ENCODE measurements around the gene AP1B1. TPM values are rescaled to one million over a fixed set of nuclear protein-coding genes. Genes with fewer than 3 reads are reported as not detected.
A peak's percentile ranks its signal among the peaks of the same experiment; 100 is the strongest.

Gene AP1B1
- total and polyA plus RNA-seq, 2 experiments from 2014 or later: 46.6 to 50.1 TPM

- Histone ChIP-seq H3K27ac (peak overlapping the region; percentile 86), H3K4me3 (no peak overlapping the region), H3K4me2 (peak overlapping the region; percentile 55), H4K20me1 (ENCODE audit: insufficient read depth, poor library complexity, severe bottlenecking) (peaks cover 3% of the 10 kb centered on the region), H3K36me3 (replicated peaks; ENCODE audit: insufficient read depth, low read depth) (no peaks in the 10 kb centered on the region), H3K27me3 (no peaks in the 10 kb centered on the region), H2AFZ (no peak overlapping the region), H3K9me2 (replicated peaks; ENCODE audit: insufficient read depth) (no peaks in the 10 kb centered on the region), H3K79me2 (peaks cover 85% of the 10 kb centered on the region), H3K4me1 (ENCODE audit: insufficient read depth) (peaks cover 59% of the 10 kb centered on the region), H3K9me3 (ENCODE audit: low read depth) (no peaks in the 10 kb centered on the region)
- TF ChIP-seq CTCF (IDR thresholded peaks at IDR 0.05; ENCODE audit: poor library complexity): no peak
- TF ChIP-seq EZH2 (IDR thresholded peaks at IDR 0.05; ENCODE audit: borderline replicate concordance): no peak
- no peak for TF ChIP-seq EZH2phosphoT487 (IDR thresholded peaks at IDR 0.05; ENCODE audit: low read depth, severe bottlenecking, unreplicated experiment)
- peak; percentile 68 for DNase-seq (ENCODE audit: low spot score)
- 67% methylated on average over 6 of the region's 6 CpGs for WGBS (ENCODE audit: low lambda C conversion rate, missing lambda C conversion rate)
Measured at GRCh38 chr22:29382580-29383302, 5.6 kb downstream of the AP1B1 start.

GRCh38 chr22:29380856-29381255 lies 7.5 kb downstream of the AP1B1 start:
- Histone ChIP-seq H3K27me3 (no peaks in the 10 kb centered on the region), H3K4me2 (no peak overlapping the region), H3K9me2 (replicated peaks; ENCODE audit: insufficient read depth) (no peaks in the 10 kb centered on the region), H2AFZ (no peak overlapping the region), H3K9me3 (ENCODE audit: low read depth) (no peaks in the 10 kb centered on the region), H3K4me3 (no peak overlapping the region), H3K4me1 (ENCODE audit: insufficient read depth) (peaks cover 48% of the 10 kb centered on the region), H3K27ac (no peak overlapping the region), H4K20me1 (ENCODE audit: insufficient read depth, poor library complexity, severe bottlenecking) (peaks cover 3% of the 10 kb centered on the region), H3K79me2 (peaks cover 75% of the 10 kb centered on the region), H3K36me3 (replicated peaks; ENCODE audit: insufficient read depth, low read depth) (no peaks in the 10 kb centered on the region)
- 92% methylated on average over 6 of the region's 6 CpGs for WGBS (ENCODE audit: low lambda C conversion rate, missing lambda C conversion rate)
- TF ChIP-seq EZH2 (IDR thresholded peaks at IDR 0.05; ENCODE audit: borderline replicate concordance): no peak
- no peak for TF ChIP-seq EZH2phosphoT487 (IDR thresholded peaks at IDR 0.05; ENCODE audit: low read depth, severe bottlenecking, unreplicated experiment)
- no peak for TF ChIP-seq CTCF (IDR thresholded peaks at IDR 0.05; ENCODE audit: poor library complexity)
- no peak for DNase-seq (ENCODE audit: low spot score)

GRCh38 chr22:29380032-29380781 lies 8.2 kb downstream of the AP1B1 start:
- Histone ChIP-seq H3K9me2 (replicated peaks; ENCODE audit: insufficient read depth) (no peaks in the 10 kb centered on the region), H3K27ac (no peak overlapping the region), H2AFZ (no peak overlapping the region), H3K79me2 (peaks cover 75% of the 10 kb centered on the region), H3K4me3 (no peak overlapping the region), H3K9me3 (ENCODE audit: low read depth) (no peaks in the 10 kb centered on the region), H3K36me3 (replicated peaks; ENCODE audit: insufficient read depth, low read depth) (no peaks in the 10 kb centered on the region), H3K4me2 (no peak overlapping the region), H3K4me1 (ENCODE audit: insufficient read depth) (peaks cover 44% of the 10 kb centered on the region), H3K27me3 (no peaks in the 10 kb centered on the region), H4K20me1 (ENCODE audit: insufficient read depth, poor library complexity, severe bottlenecking) (peaks cover 3% of the 10 kb centered on the region)
- 88% methylated on average over 6 of the region's 6 CpGs for WGBS (ENCODE audit: low lambda C conversion rate, missing lambda C conversion rate)
- TF ChIP-seq CTCF (IDR thresholded peaks at IDR 0.05; ENCODE audit: poor library complexity): no peak
- no peak for TF ChIP-seq EZH2phosphoT487 (IDR thresholded peaks at IDR 0.05; ENCODE audit: low read depth, severe bottlenecking, unreplicated experiment)
- no peak for TF ChIP-seq EZH2 (IDR thresholded peaks at IDR 0.05; ENCODE audit: borderline replicate concordance)
- no peak for DNase-seq (ENCODE audit: low spot score)
